Measurements from ENCODE around the gene ZNHIT6. TPM values are rescaled to one million over a fixed set of nuclear protein-coding genes. Genes with fewer than 3 reads are reported as not detected.

Gene ZNHIT6
- 20.1 TPM for polyA plus RNA-seq (2013)

GRCh38 chr1:85707990-85708828 is at the start of gene ZNHIT6:
ZNHIT6 (minus strand) TSS chr1:85708433; CDS start chr1:85708284, 149 bp downstream.
- WGBS (ENCODE audit: insufficient coverage) = 0% methylated on average over 27 of the region's 35 CpGs
- peaks cover 11 to 25% (median 14%) of the 10 kb centered on the region in 4 experiments for H3K4me1 ChIP-seq (ENCODE audit: control extremely low read depth in 1 of 4, control insufficient read depth in 4 of 4, insufficient read depth in 4 of 4, low read length in 3 of 4)
- POLR2A ChIA-PET = no interaction called here
- peaks cover 4 to 27% (median 14%) of the 10 kb centered on the region in 4 experiments for H3K36me3 ChIP-seq (ENCODE audit: control insufficient read depth in 4 of 4, insufficient read depth in 4 of 4, low read length in 3 of 4)
- peak; percentile 97 to 99 (median 98) for DNase-seq
- no peaks in the 10 kb centered on the region for H3K9me3 ChIP-seq (ENCODE audit: control extremely low read depth in 1 of 5, control insufficient read depth in 4 of 5, insufficient read depth in 2 of 5, low read depth in 1 of 5, low read length in 4 of 5)
- H3K27me3 ChIP-seq (replicated peaks in 2 of 5; ENCODE audit: control insufficient read depth in 4 of 5, insufficient read depth in 5 of 5, low read length in 4 of 5) = no peaks in the 10 kb centered on the region
- H3K4me3 ChIP-seq (ENCODE audit: control insufficient read depth in 1 of 7, extremely low read depth in 1 of 7, insufficient read depth in 4 of 7, low read depth in 2 of 7, low read length in 6 of 7) = peak within 1 kb of the TSS; percentile 81 to 99 (median 95)
- CTCF ChIA-PET = interaction anchor here (0.7 to 1.6 kb wide), 5 partner anchors 8 to 108 kb away, joined by 3 to 4 read pairs (median 3); no protein-coding TSS in a partner anchor
- H3K27ac ChIP-seq (ENCODE audit: insufficient read depth in 1 of 2, low read depth in 1 of 2, low read length in 2 of 2, poor library complexity in 1 of 2, severe bottlenecking in 2 of 2) = peak within 1 kb of the TSS; percentile 58 to 85

- H3K9me3 ChIP-seq (ENCODE audit: control extremely low read depth in 1 of 5, control insufficient read depth in 4 of 5, insufficient read depth in 2 of 5, low read depth in 1 of 5, low read length in 4 of 5) = peaks cover 0 to 17% (median 3%) of the 10 kb centered on the region in 5 experiments
- ChIA-PET POLR2A (no interaction called here), CTCF (no interaction called here)
- no peaks in the 10 kb centered on the region for H3K27me3 ChIP-seq (replicated peaks in 2 of 5; ENCODE audit: control insufficient read depth in 4 of 5, insufficient read depth in 5 of 5, low read length in 4 of 5)
- no peak overlapping the region for H3K27ac ChIP-seq (ENCODE audit: insufficient read depth in 1 of 2, low read depth in 1 of 2, low read length in 2 of 2, poor library complexity in 1 of 2, severe bottlenecking in 2 of 2)
- peaks cover 4 to 15% (median 8%) of the 10 kb centered on the region in 4 experiments for H3K36me3 ChIP-seq (ENCODE audit: control insufficient read depth in 4 of 4, insufficient read depth in 4 of 4, low read length in 3 of 4)
- no peak for DNase-seq
- WGBS (ENCODE audit: insufficient coverage) = 92% methylated on average over 2 of the region's 5 CpGs
- no peaks in the 10 kb centered on the region for H3K4me1 ChIP-seq (ENCODE audit: control extremely low read depth in 1 of 4, control insufficient read depth in 4 of 4, insufficient read depth in 4 of 4, low read length in 3 of 4)
- no peak overlapping the region for H3K4me3 ChIP-seq (ENCODE audit: control insufficient read depth in 1 of 7, extremely low read depth in 1 of 7, insufficient read depth in 4 of 7, low read depth in 2 of 7, low read length in 6 of 7)
Observed at GRCh38 chr1:85756864-85757263, 48.6 kb upstream of the ZNHIT6 start.

- H3K4me3 ChIP-seq (ENCODE audit: control insufficient read depth in 1 of 7, extremely low read depth in 1 of 7, insufficient read depth in 4 of 7, low read depth in 2 of 7, low read length in 6 of 7) = no peak overlapping the region
- no peaks in the 10 kb centered on the region for H3K9me3 ChIP-seq (ENCODE audit: control extremely low read depth in 1 of 5, control insufficient read depth in 4 of 5, insufficient read depth in 2 of 5, low read depth in 1 of 5, low read length in 4 of 5)
- no peak overlapping the region for H3K27ac ChIP-seq (ENCODE audit: insufficient read depth in 1 of 2, low read depth in 1 of 2, low read length in 2 of 2, poor library complexity in 1 of 2, severe bottlenecking in 2 of 2)
- POLR2A ChIA-PET = no interaction called here
- H3K4me1 ChIP-seq (ENCODE audit: control extremely low read depth in 1 of 4, control insufficient read depth in 4 of 4, insufficient read depth in 4 of 4, low read length in 3 of 4) = no peaks in the 10 kb centered on the region
- peaks cover 3 to 12% (median 5%) of the 10 kb centered on the region in 4 experiments for H3K36me3 ChIP-seq (ENCODE audit: control insufficient read depth in 4 of 4, insufficient read depth in 4 of 4, low read length in 3 of 4)
- no peak for DNase-seq
- CTCF ChIA-PET = no interaction called here
- WGBS (ENCODE audit: insufficient coverage) = no CpG with 5 or more reads among the region's 1 CpG
- H3K27me3 ChIP-seq (replicated peaks in 2 of 5; ENCODE audit: control insufficient read depth in 4 of 5, insufficient read depth in 5 of 5, low read length in 4 of 5) = no peaks in the 10 kb centered on the region
Observed at GRCh38 chr1:85748120-85748519, 39.9 kb upstream of the ZNHIT6 start.

- Histone ChIP-seq H3K4me3 (ENCODE audit: control insufficient read depth in 1 of 7, extremely low read depth in 1 of 7, insufficient read depth in 4 of 7, low read depth in 2 of 7, low read length in 6 of 7) (no peak overlapping the region), H3K36me3 (ENCODE audit: control insufficient read depth in 4 of 4, insufficient read depth in 4 of 4, low read length in 3 of 4) (peaks cover 3 to 13% (median 5%) of the 10 kb centered on the region in 4 experiments), H3K4me1 (ENCODE audit: control extremely low read depth in 1 of 4, control insufficient read depth in 4 of 4, insufficient read depth in 4 of 4, low read length in 3 of 4) (no peaks in the 10 kb centered on the region), H3K27ac (ENCODE audit: insufficient read depth in 1 of 2, low read depth in 1 of 2, low read length in 2 of 2, poor library complexity in 1 of 2, severe bottlenecking in 2 of 2) (no peak overlapping the region), H3K27me3 (replicated peaks in 2 of 5; ENCODE audit: control insufficient read depth in 4 of 5, insufficient read depth in 5 of 5, low read length in 4 of 5) (no peaks in the 10 kb centered on the region), H3K9me3 (ENCODE audit: control extremely low read depth in 1 of 5, control insufficient read depth in 4 of 5, insufficient read depth in 2 of 5, low read depth in 1 of 5, low read length in 4 of 5) (no peaks in the 10 kb centered on the region)
- no peak for DNase-seq
- ChIA-PET POLR2A (interaction anchor here (0.6 kb wide), 1 partner anchor 34 kb away, joined by 4 read pairs; no protein-coding TSS in a partner anchor), CTCF (no interaction called here)
- WGBS (ENCODE audit: insufficient coverage) = 100% methylated on average over 1 of the region's 3 CpGs
Observed at GRCh38 chr1:85746777-85747176, 38.5 kb upstream of the ZNHIT6 start.

- Histone ChIP-seq H3K36me3 (ENCODE audit: control insufficient read depth in 4 of 4, insufficient read depth in 4 of 4, low read length in 3 of 4) (peaks cover 5 to 17% (median 12%) of the 10 kb centered on the region in 4 experiments), H3K9me3 (ENCODE audit: control extremely low read depth in 1 of 5, control insufficient read depth in 4 of 5, insufficient read depth in 2 of 5, low read depth in 1 of 5, low read length in 4 of 5) (no peaks in the 10 kb centered on the region), H3K27me3 (replicated peaks in 2 of 5; ENCODE audit: control insufficient read depth in 4 of 5, insufficient read depth in 5 of 5, low read length in 4 of 5) (no peaks in the 10 kb centered on the region), H3K4me1 (ENCODE audit: control extremely low read depth in 1 of 4, control insufficient read depth in 4 of 4, insufficient read depth in 4 of 4, low read length in 3 of 4) (no peaks in the 10 kb centered on the region), H3K27ac (ENCODE audit: insufficient read depth in 1 of 2, low read depth in 1 of 2, low read length in 2 of 2, poor library complexity in 1 of 2, severe bottlenecking in 2 of 2) (no peak overlapping the region), H3K4me3 (ENCODE audit: control insufficient read depth in 1 of 7, extremely low read depth in 1 of 7, insufficient read depth in 4 of 7, low read depth in 2 of 7, low read length in 6 of 7) (no peak overlapping the region)
- CTCF ChIA-PET = interaction anchor here (1.1 kb wide), 1 partner anchor 12 kb away, joined by 3 read pairs; no protein-coding TSS in a partner anchor
- WGBS (ENCODE audit: insufficient coverage) = no CpG with 5 or more reads among the region's 3 CpGs
- POLR2A ChIA-PET = no interaction called here
- DNase-seq = no peak
Observed at GRCh38 chr1:85743814-85744213, 35.6 kb upstream of the ZNHIT6 start.

GRCh38 chr1:85734931-85735330 is 26.7 kb upstream of the ZNHIT6 start:
- POLR2A ChIA-PET = no interaction called here
- Histone ChIP-seq H3K4me3 (ENCODE audit: control insufficient read depth in 1 of 7, extremely low read depth in 1 of 7, insufficient read depth in 4 of 7, low read depth in 2 of 7, low read length in 6 of 7) (no peak overlapping the region), H3K9me3 (ENCODE audit: control extremely low read depth in 1 of 5, control insufficient read depth in 4 of 5, insufficient read depth in 2 of 5, low read depth in 1 of 5, low read length in 4 of 5) (no peaks in the 10 kb centered on the region), H3K27me3 (replicated peaks in 2 of 5; ENCODE audit: control insufficient read depth in 4 of 5, insufficient read depth in 5 of 5, low read length in 4 of 5) (no peaks in the 10 kb centered on the region), H3K36me3 (ENCODE audit: control insufficient read depth in 4 of 4, insufficient read depth in 4 of 4, low read length in 3 of 4) (peaks cover under 1 to 25% (median 17%) of the 10 kb centered on the region in 4 experiments), H3K4me1 (ENCODE audit: control extremely low read depth in 1 of 4, control insufficient read depth in 4 of 4, insufficient read depth in 4 of 4, low read length in 3 of 4) (no peaks in the 10 kb centered on the region), H3K27ac (ENCODE audit: insufficient read depth in 1 of 2, low read depth in 1 of 2, low read length in 2 of 2, poor library complexity in 1 of 2, severe bottlenecking in 2 of 2) (no peak overlapping the region)
- CTCF ChIA-PET = no interaction called here
- WGBS (ENCODE audit: insufficient coverage) = no CpG with 5 or more reads among the region's 1 CpG
- DNase-seq = no peak

GRCh38 chr1:85718678-85719340 is 10.6 kb upstream of the ZNHIT6 start:
- ChIA-PET CTCF (no interaction called here), POLR2A (no interaction called here)
- H3K4me3 ChIP-seq (ENCODE audit: control insufficient read depth in 1 of 7, extremely low read depth in 1 of 7, insufficient read depth in 4 of 7, low read depth in 2 of 7, low read length in 6 of 7) = no peak overlapping the region
- H3K36me3 ChIP-seq (ENCODE audit: control insufficient read depth in 4 of 4, insufficient read depth in 4 of 4, low read length in 3 of 4) = no peaks in the 10 kb centered on the region
- DNase-seq = no peak
- H3K27ac ChIP-seq (ENCODE audit: insufficient read depth in 1 of 2, low read depth in 1 of 2, low read length in 2 of 2, poor library complexity in 1 of 2, severe bottlenecking in 2 of 2) = no peak overlapping the region
- no peaks in the 10 kb centered on the region for H3K27me3 ChIP-seq (replicated peaks in 2 of 5; ENCODE audit: control insufficient read depth in 4 of 5, insufficient read depth in 5 of 5, low read length in 4 of 5)
- peaks cover 5 to 29% (median 11%) of the 10 kb centered on the region in 5 experiments for H3K9me3 ChIP-seq (ENCODE audit: control extremely low read depth in 1 of 5, control insufficient read depth in 4 of 5, insufficient read depth in 2 of 5, low read depth in 1 of 5, low read length in 4 of 5)
- 100% methylated on average over 1 of the region's 7 CpGs for WGBS (ENCODE audit: insufficient coverage)
- H3K4me1 ChIP-seq (ENCODE audit: control extremely low read depth in 1 of 4, control insufficient read depth in 4 of 4, insufficient read depth in 4 of 4, low read length in 3 of 4) = no peaks in the 10 kb centered on the region
